Gastroesophageal sphincter (tissue), 3 donors: ENCODE measurements around the gene FAM53B.

Experiments
- CTCF ChIP-seq, 4 experiments: fragments of 200-600 bp in 2 of 4; fragments of 450-650 bp in 2 of 4; sonication (generic) in 1 of 4; IDR thresholded peaks; one replicate each; pipeline ENCODE4 v1.5.1; 2017 to 2019; ENCODE audit warnings: antibody characterized with exemption in 4 of 4, mild to moderate bottlenecking in 2 of 4, moderate library complexity in 2 of 4
- POLR2A ChIP-seq, 2 donors: fragments of 450-650 bp; IDR thresholded peaks; one replicate each; pipeline ENCODE4 v1.6.1; 2017; ENCODE audit warnings: antibody characterized with exemption in 2 of 2, mild to moderate bottlenecking in 2 of 2, moderate library complexity in 1 of 2
- POLR2AphosphoS5 ChIP-seq: sonication (generic); formaldehyde crosslinking; IDR thresholded peaks from one replicate; pipeline ENCODE4 v1.6.1; 2017; ENCODE audit warnings: antibody characterized with exemption

- TF ChIP-seq CTCF (IDR thresholded peaks at IDR 0.05) (no peak), POLR2A (IDR thresholded peaks at IDR 0.05) (no peak), POLR2AphosphoS5 (no peak)
These were observed 16.7 kb downstream of the FAM53B start for GRCh38 chr10:124727361-124727960.
